Prostate gland (tissue), 2 donors: Measurements from ENCODE around the gene ALDH1L2. TPM values are rescaled to one million over a fixed set of nuclear protein-coding genes. Genes with fewer than 3 reads are reported as not detected.

ENCODE experiments used
- DNase-seq: peaks from one replicate; pipeline ENCODE4 v3.0.0-alpha.2; 2019; ENCODE audit warnings: low spot score
- H3K27ac ChIP-seq, 2 donors: fragments of 200-600 bp; sonication (generic); 2 replicates each; pipeline ENCODE4 v1.5.1; 2017 to 2019
- H3K27me3 ChIP-seq: fragments of 200-600 bp; sonication (generic); replicated peaks from 2 replicates; pipeline ENCODE4 v1.5.1; 2019; ENCODE audit not compliant: insufficient read depth
- H3K36me3 ChIP-seq, 2 donors: fragments of 200-600 bp; sonication (generic); 1 replicate in 1 of 2; 2 replicates in 1 of 2; pipeline versions ENCODE4 v1.5.1 to v1.8.1; 2017 to 2019
- H3K4me1 ChIP-seq: fragments of 200-600 bp; sonication (generic); replicated peaks from 2 replicates; pipeline ENCODE4 v1.5.1; 2019
- H3K4me3 ChIP-seq, 2 donors: fragments of 200-600 bp; sonication (generic); 2 replicates each; pipeline ENCODE4 v1.5.1; 2017 to 2019
- H3K9me3 ChIP-seq: fragments of 200-600 bp; sonication (generic); 2 replicates; pipeline ENCODE4 v1.5.1; 2017
- CTCF ChIP-seq, 4 experiments: fragments of 200-600 bp in 2 of 4; fragments of 450-650 bp in 2 of 4; sonication (generic) in 2 of 4; IDR thresholded peaks; 1 replicate in 3 of 4; 2 replicates in 1 of 4; pipeline ENCODE4 v1.5.1; 2016 to 2019; ENCODE audit warnings: antibody characterized with exemption in 4 of 4, mild to moderate bottlenecking in 2 of 4, moderate library complexity in 2 of 4
- POLR2A ChIP-seq: fragments of 450-650 bp; IDR thresholded peaks from one replicate; pipeline ENCODE4 v1.6.1; 2016; ENCODE audit warnings: antibody characterized with exemption, mild to moderate bottlenecking
- POLR2AphosphoS5 ChIP-seq: sonication (generic); formaldehyde crosslinking; IDR thresholded peaks from one replicate; pipeline ENCODE4 v1.6.1; 2017; ENCODE audit warnings: antibody characterized with exemption
- WGBS: methylation state at CpG from one replicate; pipeline ENCODE4 v1.1.5; 2018; 5-methylcytosine and 5-hydroxymethylcytosine counted together
- intact Hi-C: fragments of 100-400 bp; cut with DNase I; formaldehyde crosslinking; loops from one replicate; pipeline ENCODE4 v1.14.2; 2022
- total RNA-seq, 2 donors: library from RNA; depleted of rRNA; stranded (reverse); fragments of >200 nt; gene quantifications; one replicate each; pipeline ENCODE4 v1.1.0, GENCODE V29; 2016

Gene ALDH1L2
- total RNA-seq, 2 donors from 2014 or later = 2.6 to 5.3 TPM

DNA sequence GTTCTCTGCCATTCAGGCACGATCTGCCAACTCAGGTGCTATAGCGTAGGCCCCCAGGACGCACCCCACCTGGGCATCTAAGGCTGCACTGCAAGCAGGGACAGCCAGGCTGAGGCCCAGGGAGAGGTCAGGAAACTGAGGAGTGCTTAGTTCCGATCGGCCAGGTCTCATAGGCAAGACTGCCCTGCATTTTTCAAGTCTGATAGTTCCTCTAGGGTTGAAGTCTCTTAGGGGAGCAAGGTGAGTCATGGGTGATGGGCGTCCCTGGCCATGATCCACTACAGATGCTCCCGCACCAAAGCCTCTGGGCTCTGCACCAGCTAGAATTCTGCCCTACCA, 84.9 kb downstream of the ALDH1L2 start:
- Histone ChIP-seq H3K4me1 (no peaks in the 10 kb centered on the region), H3K9me3 (no peaks in the 10 kb centered on the region), H3K27ac (no peak overlapping the region), H3K4me3 (no peak overlapping the region), H3K36me3 (no peaks in the 10 kb centered on the region), H3K27me3 (no peaks in the 10 kb centered on the region)
- DNase-seq = no peak
- WGBS = 68% methylated on average over 7 of the region's 7 CpGs
- intact Hi-C loops = no loop called here
- TF ChIP-seq POLR2AphosphoS5 = no peak
- TF ChIP-seq POLR2A = no peak
- TF ChIP-seq CTCF (IDR thresholded peaks at IDR 0.05) = no peak

- intact Hi-C loops = no loop called here
- Histone ChIP-seq H3K4me1 (no peaks in the 10 kb centered on the region), H3K36me3 (no peaks in the 10 kb centered on the region), H3K4me3 (no peak overlapping the region), H3K27ac (no peak overlapping the region), H3K27me3 (no peaks in the 10 kb centered on the region), H3K9me3 (no peaks in the 10 kb centered on the region)
- WGBS = 57% methylated on average over 14 of the region's 15 CpGs
- no peak for TF ChIP-seq POLR2AphosphoS5
- TF ChIP-seq CTCF (IDR thresholded peaks at IDR 0.05) = no peak
- TF ChIP-seq POLR2A = no peak
- DNase-seq = no peak
Observed at GRCh38 chr12:104998423-104999346, 85.6 kb downstream of the ALDH1L2 start.

DNA sequence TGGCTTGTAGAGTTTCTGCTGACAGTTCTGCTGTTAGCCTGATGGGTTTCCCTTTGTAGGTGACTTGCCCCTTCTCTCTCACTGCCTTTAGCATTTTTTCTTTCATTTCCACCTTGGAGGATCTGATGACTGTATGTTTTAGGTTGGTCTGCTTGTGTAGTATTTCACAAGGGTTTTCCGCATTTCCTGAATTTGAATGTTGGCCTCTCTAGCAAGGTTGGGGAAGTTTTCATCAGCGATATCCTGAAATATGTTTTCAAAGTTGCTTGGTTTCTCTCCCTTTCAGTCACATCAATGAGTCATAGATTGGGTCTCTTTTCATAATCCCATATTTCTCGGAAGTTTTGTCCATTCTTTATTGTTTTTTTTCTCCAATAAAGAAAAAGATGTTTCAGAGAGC, 86.7 kb downstream of the ALDH1L2 start:
- Histone ChIP-seq H3K4me3 (no peak overlapping the region), H3K4me1 (no peaks in the 10 kb centered on the region), H3K27me3 (no peaks in the 10 kb centered on the region), H3K36me3 (no peaks in the 10 kb centered on the region), H3K9me3 (no peaks in the 10 kb centered on the region), H3K27ac (no peak overlapping the region)
- intact Hi-C loops = no loop called here
- TF ChIP-seq CTCF (IDR thresholded peaks at IDR 0.05) = no peak
- TF ChIP-seq POLR2A = no peak
- TF ChIP-seq POLR2AphosphoS5 = no peak
- DNase-seq = no peak
- WGBS = 96% methylated on average over 3 of the region's 3 CpGs

DNA sequence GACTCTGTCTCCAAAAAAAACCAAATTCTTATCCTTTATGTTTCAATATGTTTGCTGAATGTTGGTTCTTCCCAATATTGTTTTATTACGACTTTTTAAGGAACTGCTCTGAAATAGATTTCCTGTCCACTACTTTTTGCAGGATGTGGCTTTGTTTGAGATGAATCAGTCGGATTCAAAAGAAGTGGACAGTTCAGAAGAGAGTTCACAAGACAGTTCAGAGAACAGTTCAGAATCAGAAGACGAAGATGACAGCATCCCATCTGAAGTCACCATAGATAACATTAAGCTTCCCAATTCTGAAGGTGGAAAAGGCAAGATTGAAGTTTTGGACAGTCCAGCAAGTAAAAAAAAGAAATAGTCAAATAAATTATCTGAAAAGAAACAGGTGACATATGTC, 89.9 kb downstream of the ALDH1L2 start:
- TF ChIP-seq POLR2A (no peak), CTCF (IDR thresholded peaks at IDR 0.05) (no peak), POLR2AphosphoS5 (no peak)
- no peaks in the 10 kb centered on the region for H3K9me3 ChIP-seq
- H3K36me3 ChIP-seq = no peaks in the 10 kb centered on the region
- no peak overlapping the region for H3K4me3 ChIP-seq
- H3K27me3 ChIP-seq = no peaks in the 10 kb centered on the region
- intact Hi-C loops = no loop called here
- no peak for DNase-seq
- WGBS = 80% methylated on average over 3 of the region's 3 CpGs
- no peaks in the 10 kb centered on the region for H3K4me1 ChIP-seq
- no peak overlapping the region for H3K27ac ChIP-seq

GRCh38 chr12:104991565-104992128, 92.6 kb downstream of the ALDH1L2 start:
- no peak for TF ChIP-seq POLR2A
- TF ChIP-seq CTCF (IDR thresholded peaks at IDR 0.05) = no peak
- TF ChIP-seq POLR2AphosphoS5 = no peak
- H3K9me3 ChIP-seq = no peaks in the 10 kb centered on the region
- H3K27me3 ChIP-seq = no peaks in the 10 kb centered on the region
- H3K27ac ChIP-seq = no peak overlapping the region
- H3K4me1 ChIP-seq = no peaks in the 10 kb centered on the region
- no peak overlapping the region for H3K4me3 ChIP-seq
- intact Hi-C loops = no loop called here
- H3K36me3 ChIP-seq = no peaks in the 10 kb centered on the region
- 64% methylated on average over 3 of the region's 3 CpGs for WGBS
- no peak for DNase-seq
